PFSK-1 (cell line): ENCODE results near the gene B3GAT1.

Experiments used
- FOXP2 ChIP-seq: optimal IDR thresholded peaks from 2 replicates; pipeline ENCODE3; 2011; ENCODE audit warnings: borderline replicate concordance, control low read depth, inconsistent platforms; ENCODE audit not compliant: insufficient read depth; ENCODE audit errors: extremely low read length, extremely low read depth
- POLR2AphosphoS5 ChIP-seq: IDR thresholded peaks from 2 replicates; pipeline ENCODE4 v1.6.1; 2012; ENCODE audit warnings: low read depth, mild to moderate bottlenecking, control low read depth, low read length, moderate library complexity
- REST ChIP-seq, 2 experiments: IDR thresholded peaks; 2 replicates each; pipeline versions ENCODE4 v1.6.1 to v1.8.0; 2011 to 2012; ENCODE audit warnings: low read depth in 2 of 2, low read length in 2 of 2, control low read depth in 1 of 2, inconsistent platforms in 1 of 2, mild to moderate bottlenecking in 1 of 2, moderate library complexity in 1 of 2; ENCODE audit not compliant: insufficient read depth in 1 of 2
- SIN3A ChIP-seq: IDR thresholded peaks from 2 replicates; pipeline ENCODE4 v1.6.1; 2012; ENCODE audit warnings: mild to moderate bottlenecking, low read length, moderate library complexity, borderline replicate concordance; ENCODE audit not compliant: insufficient read depth
- TAF1 ChIP-seq: IDR thresholded peaks from 2 replicates; pipeline ENCODE4 v1.6.1; 2012; ENCODE audit warnings: low read length, control low read depth, borderline replicate concordance; ENCODE audit not compliant: insufficient read depth

GRCh38 chr11:134409552-134410429, 2.3 kb downstream of the B3GAT1 start:
- TF ChIP-seq POLR2AphosphoS5 (no peak), SIN3A (no peak), TAF1 (no peak), REST (IDR thresholded peaks at IDR 0.05; ENCODE audit: insufficient read depth in 1 of 2, low read depth in 2 of 2, low read length in 2 of 2) (no peak), FOXP2 (no peak)
